Prostate gland (tissue), 2 donors: ENCODE measurements around the gene ANXA1. TPM values are rescaled to one million over a fixed set of nuclear protein-coding genes. Genes with fewer than 3 reads are reported as not detected.

Source experiments
- DNase-seq: peaks from one replicate; pipeline ENCODE4 v3.0.0-alpha.2; 2019; ENCODE audit warnings: low spot score
- H3K27ac ChIP-seq, 2 donors: fragments of 200-600 bp; sonication (generic); 2 replicates each; pipeline ENCODE4 v1.5.1; 2017 to 2019
- H3K27me3 ChIP-seq: fragments of 200-600 bp; sonication (generic); replicated peaks from 2 replicates; pipeline ENCODE4 v1.5.1; 2019; ENCODE audit not compliant: insufficient read depth
- H3K36me3 ChIP-seq, 2 donors: fragments of 200-600 bp; sonication (generic); 1 replicate in 1 of 2; 2 replicates in 1 of 2; pipeline versions ENCODE4 v1.5.1 to v1.8.1; 2017 to 2019
- H3K4me1 ChIP-seq: fragments of 200-600 bp; sonication (generic); replicated peaks from 2 replicates; pipeline ENCODE4 v1.5.1; 2019
- H3K4me3 ChIP-seq, 2 donors: fragments of 200-600 bp; sonication (generic); 2 replicates each; pipeline ENCODE4 v1.5.1; 2017 to 2019
- H3K9me3 ChIP-seq: fragments of 200-600 bp; sonication (generic); 2 replicates; pipeline ENCODE4 v1.5.1; 2017
- CTCF ChIP-seq, 4 experiments: fragments of 200-600 bp in 2 of 4; fragments of 450-650 bp in 2 of 4; sonication (generic) in 2 of 4; IDR thresholded peaks; 1 replicate in 3 of 4; 2 replicates in 1 of 4; pipeline ENCODE4 v1.5.1; 2016 to 2019; ENCODE audit warnings: antibody characterized with exemption in 4 of 4, mild to moderate bottlenecking in 2 of 4, moderate library complexity in 2 of 4
- POLR2A ChIP-seq: fragments of 450-650 bp; IDR thresholded peaks from one replicate; pipeline ENCODE4 v1.6.1; 2016; ENCODE audit warnings: antibody characterized with exemption, mild to moderate bottlenecking
- POLR2AphosphoS5 ChIP-seq: sonication (generic); formaldehyde crosslinking; IDR thresholded peaks from one replicate; pipeline ENCODE4 v1.6.1; 2017; ENCODE audit warnings: antibody characterized with exemption
- WGBS: methylation state at CpG from one replicate; pipeline ENCODE4 v1.1.5; 2018; 5-methylcytosine and 5-hydroxymethylcytosine counted together
- intact Hi-C: fragments of 100-400 bp; cut with DNase I; formaldehyde crosslinking; loops from one replicate; pipeline ENCODE4 v1.14.2; 2022
- total RNA-seq, 2 donors: library from RNA; depleted of rRNA; stranded (reverse); fragments of >200 nt; gene quantifications; one replicate each; pipeline ENCODE4 v1.1.0, GENCODE V29; 2016

Gene ANXA1
- total RNA-seq, 2 donors from 2014 or later = 65.3 to 341 TPM

GRCh38 chr9:73114058-73114457, 37.6 kb upstream of the ANXA1 start:
- H3K27ac ChIP-seq = peak overlapping the region; percentile 57 to 69
- no peaks in the 10 kb centered on the region for H3K9me3 ChIP-seq
- H3K36me3 ChIP-seq = no peaks in the 10 kb centered on the region
- no peaks in the 10 kb centered on the region for H3K27me3 ChIP-seq
- intact Hi-C loops = no loop called here
- DNase-seq = no peak
- no peak overlapping the region for H3K4me3 ChIP-seq
- H3K4me1 ChIP-seq = peaks cover 6% of the 10 kb centered on the region
- peak; percentile 74 for TF ChIP-seq POLR2AphosphoS5
- TF ChIP-seq POLR2A = no peak

DNA sequence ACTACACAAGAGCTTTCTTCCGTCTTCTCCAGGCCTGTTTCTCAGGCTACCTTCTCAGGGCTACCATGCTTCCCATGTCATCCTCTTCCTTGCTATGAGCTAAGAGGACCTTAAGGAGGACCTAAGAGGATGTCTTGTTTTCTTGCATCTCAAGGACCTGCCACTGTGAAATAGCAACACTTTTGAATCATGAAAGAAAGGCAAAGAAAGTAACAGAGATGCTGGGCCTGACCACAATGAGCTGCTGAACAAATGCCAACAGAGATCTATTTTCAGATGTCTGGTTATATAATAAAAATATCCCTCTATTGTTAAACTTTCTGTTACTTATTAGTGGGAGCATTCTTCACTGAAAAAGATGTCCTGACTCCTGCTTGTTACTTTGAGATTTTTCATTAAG, 36.7 kb upstream of the ANXA1 start:
- intact Hi-C loops = no loop called here
- Histone ChIP-seq H3K9me3 (no peaks in the 10 kb centered on the region), H3K4me3 (no peak overlapping the region), H3K36me3 (no peaks in the 10 kb centered on the region), H3K27me3 (no peaks in the 10 kb centered on the region), H3K4me1 (peaks cover 6% of the 10 kb centered on the region), H3K27ac (peak overlapping the region; percentile 36 to 69)
- TF ChIP-seq CTCF (IDR thresholded peaks at IDR 0.05) (no peak), POLR2A (no peak), POLR2AphosphoS5 (no peak)
- DNase-seq = no peak
- WGBS = 97% methylated on average over 1 of the region's 1 CpG

GRCh38 chr9:73116031-73116430, 35.6 kb upstream of the ANXA1 start:
- no peaks in the 10 kb centered on the region for H3K27me3 ChIP-seq
- DNase-seq = no peak
- no peak overlapping the region for H3K4me3 ChIP-seq
- intact Hi-C loops = no loop called here
- TF ChIP-seq CTCF (IDR thresholded peaks at IDR 0.05) (no peak), POLR2AphosphoS5 (no peak), POLR2A (no peak)
- H3K4me1 ChIP-seq = peaks cover 6% of the 10 kb centered on the region
- H3K9me3 ChIP-seq = no peaks in the 10 kb centered on the region
- 43% methylated on average over 1 of the region's 1 CpG for WGBS
- no peaks in the 10 kb centered on the region for H3K36me3 ChIP-seq
- peak overlapping the region in 1 of 2 donors; percentile 69 for H3K27ac ChIP-seq

DNA sequence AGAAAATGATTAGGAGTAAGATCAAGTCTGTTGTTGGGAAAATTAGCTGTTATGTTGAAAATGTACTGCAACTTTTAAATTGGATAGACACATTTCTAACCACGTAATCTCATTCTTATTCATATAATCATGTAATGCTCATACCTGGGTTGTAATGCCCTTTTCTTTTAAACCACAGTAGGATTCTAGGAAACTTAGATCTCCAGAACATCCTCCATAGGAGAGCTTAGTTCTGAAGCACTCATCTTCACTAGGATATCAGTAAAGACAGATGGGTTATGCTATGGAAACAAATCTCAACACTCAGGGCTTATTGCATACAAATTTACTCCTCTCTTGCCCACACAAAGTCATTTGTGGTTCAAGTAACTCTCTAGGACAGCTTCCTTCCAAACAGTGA, 34.8 kb upstream of the ANXA1 start:
- H3K36me3 ChIP-seq = no peaks in the 10 kb centered on the region
- WGBS = 92% methylated on average over 1 of the region's 1 CpG
- no peak overlapping the region for H3K27ac ChIP-seq
- no peak for DNase-seq
- H3K9me3 ChIP-seq = no peaks in the 10 kb centered on the region
- intact Hi-C loops = no loop called here
- TF ChIP-seq POLR2A = no peak
- no peak for TF ChIP-seq POLR2AphosphoS5
- no peak for TF ChIP-seq CTCF (IDR thresholded peaks at IDR 0.05)
- H3K27me3 ChIP-seq = no peaks in the 10 kb centered on the region
- H3K4me1 ChIP-seq = peaks cover 6% of the 10 kb centered on the region
- H3K4me3 ChIP-seq = no peak overlapping the region

GRCh38 chr9:73118286-73118685, 33.4 kb upstream of the ANXA1 start:
- no peak for TF ChIP-seq POLR2A
- no peak for TF ChIP-seq CTCF (IDR thresholded peaks at IDR 0.05)
- TF ChIP-seq POLR2AphosphoS5 = no peak
- Histone ChIP-seq H3K27ac (no peak overlapping the region), H3K4me1 (peaks cover 6% of the 10 kb centered on the region), H3K27me3 (no peaks in the 10 kb centered on the region), H3K36me3 (no peaks in the 10 kb centered on the region), H3K9me3 (no peaks in the 10 kb centered on the region), H3K4me3 (no peak overlapping the region)
- DNase-seq = no peak
- intact Hi-C loops = no loop called here
